Measurements from ENCODE around the gene NR3C2.

- TF ChIP-seq CTCF (IDR thresholded peaks at IDR 0.05) (no peak), POLR2A (IDR thresholded peaks at IDR 0.05) (no peak)
Measured at GRCh38 chr4:148258535-148258934, 183.7 kb downstream of the NR3C2 start.

Measured in adrenal gland (tissue), 5 donors.